WERI-Rb-1 (cell line): ENCODE measurements around the gene CFL2.

Experiments
- DNase-seq: peaks from one replicate; pipeline ENCODE4 v3.0.0-alpha.2; 2020
- H3K27ac ChIP-seq: fragments of 250-450 bp; sonication (Bioruptor Pico); 2 replicates; pipeline ENCODE4 v1.5.1; 2020; ENCODE audit warnings: mild to moderate bottlenecking, moderate library complexity
- H3K27me3 ChIP-seq: fragments of 250-450 bp; sonication (Bioruptor Pico); 2 replicates; pipeline ENCODE4 v1.5.1; 2021; ENCODE audit warnings: mild to moderate bottlenecking, low read depth, moderate library complexity; ENCODE audit not compliant: insufficient read depth, severe bottlenecking
- H3K36me3 ChIP-seq: fragments of 250-450 bp; sonication (Bioruptor Pico); 2 replicates; pipeline ENCODE4 v1.5.1; 2020; ENCODE audit warnings: mild to moderate bottlenecking, moderate library complexity
- H3K4me3 ChIP-seq: 2 replicates; pipeline ENCODE4 v1.5.1; 2011; ENCODE audit warnings: low read depth, mild to moderate bottlenecking, control low read depth, low read length
- H3K9me3 ChIP-seq: fragments of 250-450 bp; sonication (Bioruptor Pico); 2 replicates; pipeline ENCODE4 v1.5.1; 2021; ENCODE audit warnings: mild to moderate bottlenecking, moderate library complexity; ENCODE audit not compliant: severe bottlenecking
- TF ChIP-seq, protein P1 (sequence below): IDR thresholded peaks from 2 replicates; pipeline ENCODE4 v1.5.1; 2011; ENCODE audit warnings: low read depth, mild to moderate bottlenecking, control low read depth, inconsistent platforms, low read length

Gene CFL2

DNA sequence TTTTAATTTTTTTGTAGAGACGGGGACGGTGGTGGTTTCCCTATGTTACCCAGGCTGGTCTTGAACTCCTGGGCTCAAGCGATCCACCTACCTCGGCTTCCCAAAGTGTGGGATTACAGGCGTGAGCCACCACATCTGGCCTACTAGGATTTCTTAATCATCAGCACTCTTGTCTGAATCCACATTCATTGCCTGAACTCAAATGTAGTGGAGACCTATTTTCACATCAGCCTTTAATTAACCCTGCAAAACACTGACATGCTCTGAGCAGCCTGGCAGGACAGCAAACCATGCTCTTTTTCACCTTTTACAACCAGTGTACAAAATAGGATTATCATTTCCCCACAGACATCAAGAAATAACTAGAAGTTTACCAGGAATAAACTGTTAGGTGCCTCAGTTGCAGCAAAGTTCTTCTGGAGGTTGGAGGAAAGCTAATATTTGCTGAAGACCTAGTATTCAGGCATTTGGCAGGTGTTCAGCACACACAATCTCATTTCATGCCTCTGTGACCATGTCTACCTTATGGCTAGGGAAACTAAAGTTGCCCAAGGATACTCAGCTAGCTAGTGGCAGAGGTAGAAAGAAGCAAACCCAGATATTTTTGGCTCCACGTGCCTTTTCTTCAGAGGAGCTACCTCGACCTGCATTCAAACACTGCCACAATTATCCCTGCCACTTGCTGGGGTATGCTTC lies 37.7 kb downstream of the CFL2 start:
- TF ChIP-seq, protein P1, sequence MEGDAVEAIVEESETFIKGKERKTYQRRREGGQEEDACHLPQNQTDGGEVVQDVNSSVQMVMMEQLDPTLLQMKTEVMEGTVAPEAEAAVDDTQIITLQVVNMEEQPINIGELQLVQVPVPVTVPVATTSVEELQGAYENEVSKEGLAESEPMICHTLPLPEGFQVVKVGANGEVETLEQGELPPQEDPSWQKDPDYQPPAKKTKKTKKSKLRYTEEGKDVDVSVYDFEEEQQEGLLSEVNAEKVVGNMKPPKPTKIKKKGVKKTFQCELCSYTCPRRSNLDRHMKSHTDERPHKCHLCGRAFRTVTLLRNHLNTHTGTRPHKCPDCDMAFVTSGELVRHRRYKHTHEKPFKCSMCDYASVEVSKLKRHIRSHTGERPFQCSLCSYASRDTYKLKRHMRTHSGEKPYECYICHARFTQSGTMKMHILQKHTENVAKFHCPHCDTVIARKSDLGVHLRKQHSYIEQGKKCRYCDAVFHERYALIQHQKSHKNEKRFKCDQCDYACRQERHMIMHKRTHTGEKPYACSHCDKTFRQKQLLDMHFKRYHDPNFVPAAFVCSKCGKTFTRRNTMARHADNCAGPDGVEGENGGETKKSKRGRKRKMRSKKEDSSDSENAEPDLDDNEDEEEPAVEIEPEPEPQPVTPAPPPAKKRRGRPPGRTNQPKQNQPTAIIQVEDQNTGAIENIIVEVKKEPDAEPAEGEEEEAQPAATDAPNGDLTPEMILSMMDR: no peak
- Histone ChIP-seq H3K27ac (no peak overlapping the region), H3K27me3 (no peaks in the 10 kb centered on the region), H3K9me3 (no peaks in the 10 kb centered on the region), H3K36me3 (no peaks in the 10 kb centered on the region), H3K4me3 (no peak overlapping the region)
- DNase-seq: no peak

DNA sequence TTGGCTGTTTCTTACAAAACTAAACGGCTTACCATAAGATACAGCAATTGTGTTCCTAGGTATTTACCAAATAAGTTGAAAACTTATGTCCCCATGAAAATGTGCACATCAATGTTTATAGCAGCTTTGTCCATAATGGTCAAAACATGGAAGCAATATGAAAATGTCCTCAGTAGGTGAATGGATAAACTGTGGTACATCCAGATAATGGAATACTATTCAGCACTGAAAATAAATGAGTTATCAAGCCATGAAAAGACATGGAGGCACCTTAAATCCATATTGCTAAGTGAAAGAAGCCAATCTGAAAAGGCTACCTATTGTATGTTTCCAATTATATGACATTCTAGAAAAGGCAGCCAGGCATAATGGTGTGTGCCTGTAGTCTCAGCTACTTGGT lies 40.7 kb downstream of the CFL2 start:
- Histone ChIP-seq H3K4me3 (no peak overlapping the region), H3K27me3 (no peaks in the 10 kb centered on the region), H3K27ac (no peak overlapping the region), H3K36me3 (no peaks in the 10 kb centered on the region), H3K9me3 (no peaks in the 10 kb centered on the region)
- TF ChIP-seq, protein P1: no peak
- no peak for DNase-seq

DNA sequence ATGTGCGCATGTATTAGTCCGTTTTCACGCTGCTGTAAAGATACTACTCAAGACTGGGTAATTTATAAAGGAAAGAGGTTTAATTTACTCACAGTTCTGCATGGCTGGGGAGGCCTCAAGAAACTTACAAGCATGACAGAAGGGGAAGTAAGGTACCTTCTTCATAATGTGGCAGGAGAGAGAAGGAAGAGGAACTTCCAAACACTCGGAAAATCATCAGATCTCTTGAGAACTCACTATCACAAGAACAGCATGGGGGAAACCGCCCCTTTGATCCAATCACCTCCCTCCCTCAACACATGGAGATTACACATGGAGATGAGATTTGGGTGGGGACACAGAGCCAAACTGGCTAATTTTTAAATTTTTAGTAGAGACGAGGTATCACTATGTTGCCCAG lies 42.7 kb downstream of the CFL2 start:
- Histone ChIP-seq H3K4me3 (no peak overlapping the region), H3K27ac (no peak overlapping the region), H3K27me3 (no peaks in the 10 kb centered on the region), H3K9me3 (no peaks in the 10 kb centered on the region), H3K36me3 (no peaks in the 10 kb centered on the region)
- no peak for DNase-seq
- TF ChIP-seq, protein P1: no peak

DNA sequence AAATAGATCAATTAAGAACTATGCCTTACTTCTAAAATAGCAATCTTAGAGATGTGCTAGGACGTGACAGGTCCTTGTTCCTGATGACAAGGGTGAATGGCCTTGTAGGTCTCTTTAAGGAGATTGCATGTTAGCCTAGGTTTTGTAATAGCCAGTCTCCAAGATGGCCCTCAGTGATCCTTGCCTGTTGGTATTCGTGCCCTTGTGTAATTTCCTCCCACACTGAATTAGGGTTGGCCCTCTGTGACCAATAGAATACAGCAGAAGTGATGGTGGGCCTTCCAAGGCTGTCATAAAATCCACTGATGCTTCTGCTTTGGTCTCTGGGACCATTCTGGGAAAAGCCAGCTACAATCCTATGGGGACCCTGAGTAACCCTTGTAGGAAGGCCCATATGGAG lies 46.3 kb downstream of the CFL2 start:
- TF ChIP-seq, protein P1: no peak
- DNase-seq: no peak
- Histone ChIP-seq H3K27ac (no peak overlapping the region), H3K36me3 (no peaks in the 10 kb centered on the region), H3K27me3 (no peaks in the 10 kb centered on the region), H3K4me3 (no peak overlapping the region), H3K9me3 (no peaks in the 10 kb centered on the region)

DNA sequence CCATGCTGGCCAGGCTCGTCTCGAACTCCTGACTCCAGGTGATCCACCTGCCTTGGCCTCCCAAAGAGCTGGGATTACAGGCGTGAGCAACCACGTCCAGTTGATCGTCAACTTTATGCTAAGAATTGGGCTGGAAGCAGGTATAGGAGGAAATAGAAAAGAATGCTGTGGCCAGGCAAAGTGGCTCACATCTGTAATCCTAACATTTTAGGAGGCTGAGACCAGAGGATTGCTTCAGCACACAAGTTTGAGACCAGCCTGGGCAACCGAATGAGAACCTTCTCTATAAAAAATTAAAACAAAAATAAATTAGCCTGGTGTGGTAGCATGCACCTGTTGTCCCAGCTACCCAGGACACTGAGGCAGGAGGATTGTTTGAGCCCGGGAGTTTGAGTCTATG lies 47.4 kb downstream of the CFL2 start:
- H3K36me3 ChIP-seq: no peaks in the 10 kb centered on the region
- TF ChIP-seq, protein P1: no peak
- no peak for DNase-seq
- no peaks in the 10 kb centered on the region for H3K27me3 ChIP-seq
- H3K4me3 ChIP-seq: no peak overlapping the region
- H3K9me3 ChIP-seq: peaks cover 2% of the 10 kb centered on the region
- H3K27ac ChIP-seq: no peak overlapping the region
